ENCODE data around the gene LIPT2. TPM values are rescaled to one million over a fixed set of nuclear protein-coding genes. Genes with fewer than 3 reads are reported as not detected.

LIPT2 gene
- total RNA-seq, 1 donor from 2014 or later, result 1.9 TPM

DNA sequence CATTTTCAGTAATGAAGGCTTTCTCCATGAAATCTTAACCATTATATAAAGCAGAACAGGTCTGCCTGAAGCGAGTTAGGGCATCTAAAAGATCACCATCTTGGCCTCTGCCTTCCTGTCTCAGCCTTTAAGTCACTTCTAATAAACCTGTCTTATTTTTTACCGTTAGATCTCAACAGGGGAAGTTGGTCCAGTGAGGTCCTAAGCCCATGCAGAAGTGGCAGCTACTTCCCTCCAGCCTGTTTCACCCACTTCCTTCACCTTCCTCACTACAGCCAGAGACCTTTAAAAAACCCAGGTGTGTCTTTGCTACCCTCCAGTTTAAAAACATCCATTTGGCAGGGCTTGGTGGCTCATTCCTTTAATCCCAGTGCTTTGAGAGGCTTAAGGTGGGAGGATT is 14.1 kb upstream of the LIPT2 start:
- Histone ChIP-seq H3K4me3 (ENCODE audit: low read depth, low read length) (no peak overlapping the region), H3K36me3 (ENCODE audit: control insufficient read depth, insufficient read depth, low read length) (no peaks in the 10 kb centered on the region), H3K27me3 (ENCODE audit: control insufficient read depth, insufficient read depth, low read length) (no peaks in the 10 kb centered on the region)
- TF ChIP-seq CTCF (IDR thresholded peaks at IDR 0.05; ENCODE audit: insufficient read depth, low read length, poor library complexity, severe bottlenecking), result no peak
- no peak for DNase-seq (ENCODE audit: low read depth)

DNA sequence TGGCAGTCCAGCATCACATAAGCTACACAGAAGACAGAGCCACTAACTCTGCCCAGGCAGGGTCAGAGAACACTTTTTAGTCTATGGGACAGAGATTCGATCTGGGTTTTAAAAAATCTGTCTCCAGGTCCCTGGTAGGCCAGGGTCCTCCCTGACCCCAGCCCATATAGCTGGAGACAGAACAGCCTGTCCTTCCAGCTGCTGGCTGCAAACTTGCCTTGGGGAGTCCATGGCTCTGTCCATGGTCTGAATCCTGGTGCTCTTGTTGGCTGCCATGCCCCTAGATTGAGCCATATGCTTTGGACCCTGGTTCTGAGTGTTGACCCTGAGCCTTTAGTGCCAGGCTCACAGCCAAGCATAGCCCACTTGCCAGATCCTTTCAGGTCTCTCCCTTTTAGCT is 13.3 kb upstream of the LIPT2 start:
- TF ChIP-seq CTCF (IDR thresholded peaks at IDR 0.05; ENCODE audit: insufficient read depth, low read length, poor library complexity, severe bottlenecking), result no peak
- no peak overlapping the region for H3K4me3 ChIP-seq (ENCODE audit: low read depth, low read length)
- H3K36me3 ChIP-seq (ENCODE audit: control insufficient read depth, insufficient read depth, low read length), result no peaks in the 10 kb centered on the region
- no peak for DNase-seq (ENCODE audit: low read depth)
- no peaks in the 10 kb centered on the region for H3K27me3 ChIP-seq (ENCODE audit: control insufficient read depth, insufficient read depth, low read length)

- no peak for DNase-seq (ENCODE audit: low read depth)
- TF ChIP-seq CTCF (IDR thresholded peaks at IDR 0.05; ENCODE audit: insufficient read depth, low read length, poor library complexity, severe bottlenecking), result no peak
- H3K36me3 ChIP-seq (ENCODE audit: control insufficient read depth, insufficient read depth, low read length), result no peaks in the 10 kb centered on the region
- H3K27me3 ChIP-seq (ENCODE audit: control insufficient read depth, insufficient read depth, low read length), result no peaks in the 10 kb centered on the region
- H3K4me3 ChIP-seq (ENCODE audit: low read depth, low read length), result no peak overlapping the region
These were observed 12.4 kb upstream of the LIPT2 start for GRCh38 chr11:74505911-74506310.

- Histone ChIP-seq H3K36me3 (ENCODE audit: control insufficient read depth, insufficient read depth, low read length) (no peaks in the 10 kb centered on the region), H3K27me3 (ENCODE audit: control insufficient read depth, insufficient read depth, low read length) (no peaks in the 10 kb centered on the region), H3K4me3 (ENCODE audit: low read depth, low read length) (no peak overlapping the region)
- no peak for DNase-seq (ENCODE audit: low read depth)
- no peak for TF ChIP-seq CTCF (IDR thresholded peaks at IDR 0.05; ENCODE audit: insufficient read depth, low read length, poor library complexity, severe bottlenecking)
These were observed 10.7 kb upstream of the LIPT2 start for GRCh38 chr11:74504100-74504691.

DNA sequence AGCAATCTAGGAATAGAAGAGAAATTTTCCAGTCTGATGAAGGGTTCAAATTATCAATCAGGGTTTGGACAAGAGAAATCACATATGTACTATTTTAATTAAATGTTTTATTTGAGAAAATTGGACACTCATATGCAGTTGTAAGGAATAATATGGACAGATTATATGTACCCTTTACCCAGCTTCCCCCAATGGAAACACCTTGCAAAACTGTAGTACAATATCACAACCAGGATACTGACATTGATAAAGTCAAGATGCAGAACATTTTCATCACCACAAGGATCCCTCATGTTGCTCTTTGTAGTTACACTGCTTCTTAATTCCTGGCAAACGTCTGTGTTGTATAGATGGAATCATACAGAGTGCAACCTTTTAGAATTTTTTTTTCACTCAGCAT is 1.4 kb upstream of the LIPT2 start:
- Histone ChIP-seq H3K36me3 (ENCODE audit: control insufficient read depth, insufficient read depth, low read length) (no peaks in the 10 kb centered on the region), H3K4me3 (ENCODE audit: low read depth, low read length) (no peak overlapping the region), H3K27me3 (ENCODE audit: control insufficient read depth, insufficient read depth, low read length) (no peaks in the 10 kb centered on the region)
- no peak for TF ChIP-seq CTCF (IDR thresholded peaks at IDR 0.05; ENCODE audit: insufficient read depth, low read length, poor library complexity, severe bottlenecking)
- no peak for DNase-seq (ENCODE audit: low read depth)
